Upper lobe of right lung (tissue), 1 donor: Measurements from ENCODE around the gene PAEP. TPM values are rescaled to one million over a fixed set of nuclear protein-coding genes. Genes with fewer than 3 reads are reported as not detected.
A peak's percentile ranks its signal among the peaks of the same experiment; 100 is the strongest.

Source experiments
- ATAC-seq: fragments of 200-7000 bp; cut with Tn5 transposase; one replicate; pipeline ENCODE4 v1.9.1; 2020; ENCODE audit warnings: mild to moderate bottlenecking, moderate library complexity
- DNase-seq: peaks from one replicate; pipeline ENCODE4 v3.0.0-alpha.2; 2020
- H3K27ac ChIP-seq: fragments of 200-600 bp; one replicate; pipeline ENCODE4 v1.8.0; 2022
- H3K27me3 ChIP-seq: fragments of 200-600 bp; one replicate; pipeline ENCODE4 v1.8.0; 2022; ENCODE audit warnings: mild to moderate bottlenecking
- H3K36me3 ChIP-seq: fragments of 200-600 bp; one replicate; pipeline ENCODE4 v1.8.0; 2022
- H3K4me1 ChIP-seq: fragments of 200-600 bp; one replicate; pipeline ENCODE4 v1.8.0; 2022
- H3K4me3 ChIP-seq: fragments of 200-600 bp; one replicate; pipeline ENCODE4 v1.8.0; 2022; ENCODE audit warnings: mild to moderate bottlenecking
- H3K9me3 ChIP-seq: fragments of 200-600 bp; one replicate; pipeline ENCODE4 v1.8.0; 2022
- CTCF ChIP-seq: fragments of 200-600 bp; IDR thresholded peaks from one replicate; pipeline ENCODE4 v1.8.0; 2022; ENCODE audit warnings: antibody characterized with exemption
- intact Hi-C: fragments of 100-400 bp; cut with DNase I; formaldehyde crosslinking; loops from one replicate; pipeline ENCODE4 v1.11.0; 2022
- total RNA-seq: library from RNA; stranded (reverse); fragmentation: NEBNext Ultra II Directional; extraction: Animal tissue kit (Norgen Biotek cat#: 25700); gene quantifications from one replicate; pipeline ENCODE4 v1.2.1, GENCODE V29; 2021
- donor health status: DM: no; HTN: yes; CAD: no; lungs with severe emphysema.

The PAEP gene
- total RNA-seq, 1 donor from 2014 or later, result not detected

GRCh38 chr9:135555910-135556309, 5.6 kb upstream of the PAEP start:
- intact Hi-C loops, result no loop called here
- ATAC-seq, result no peak
- Histone ChIP-seq H3K36me3 (no peaks in the 10 kb centered on the region), H3K27ac (no peak overlapping the region), H3K9me3 (no peaks in the 10 kb centered on the region), H3K27me3 (no peaks in the 10 kb centered on the region), H3K4me3 (no peak overlapping the region), H3K4me1 (no peaks in the 10 kb centered on the region)
- no peak for DNase-seq
- no peak for TF ChIP-seq CTCF

GRCh38 chr9:135559606-135560005, 1.9 kb upstream of the PAEP start:
- intact Hi-C loops, result no loop called here
- Histone ChIP-seq H3K36me3 (no peaks in the 10 kb centered on the region), H3K4me1 (no peaks in the 10 kb centered on the region), H3K27me3 (peaks cover 2% of the 10 kb centered on the region), H3K4me3 (no peak overlapping the region), H3K27ac (no peak overlapping the region), H3K9me3 (no peaks in the 10 kb centered on the region)
- no peak for ATAC-seq
- DNase-seq, result no peak
- no peak for TF ChIP-seq CTCF

- Histone ChIP-seq H3K4me3 (no peak overlapping the region), H3K27me3 (peaks cover 20% of the 10 kb centered on the region)
- TF ChIP-seq CTCF, result no peak
These were observed 734 bp downstream of the PAEP start for GRCh38 chr9:135562235-135562745.

GRCh38 chr9:135563039-135563476, 1.5 kb downstream of the PAEP start:
- Histone ChIP-seq H3K27me3 (peaks cover 23% of the 10 kb centered on the region), H3K9me3 (no peaks in the 10 kb centered on the region), H3K36me3 (no peaks in the 10 kb centered on the region), H3K4me1 (no peaks in the 10 kb centered on the region), H3K4me3 (no peak overlapping the region), H3K27ac (no peak overlapping the region)
- no peak for ATAC-seq
- no peak for TF ChIP-seq CTCF
- no peak for DNase-seq
- intact Hi-C loops, result no loop called here

More at GRCh38 chr9:135562235-135562745, 734 bp downstream of the PAEP start:
- Histone ChIP-seq H3K27ac (no peak overlapping the region), H3K36me3 (no peaks in the 10 kb centered on the region), H3K9me3 (no peaks in the 10 kb centered on the region), H3K4me1 (no peaks in the 10 kb centered on the region)
- DNase-seq (peak; percentile 35), ATAC-seq (no peak)
- intact Hi-C loops, result no loop called here

GRCh38 chr9:135563858-135564257, 2.3 kb downstream of the PAEP start:
- no peak for DNase-seq
- Histone ChIP-seq H3K9me3 (no peaks in the 10 kb centered on the region), H3K36me3 (no peaks in the 10 kb centered on the region), H3K27ac (no peak overlapping the region), H3K27me3 (peaks cover 23% of the 10 kb centered on the region), H3K4me1 (no peaks in the 10 kb centered on the region), H3K4me3 (no peak overlapping the region)
- no peak for ATAC-seq
- intact Hi-C loops, result no loop called here
- TF ChIP-seq CTCF, result no peak

- H3K36me3 ChIP-seq, result no peaks in the 10 kb centered on the region
- H3K27ac ChIP-seq, result no peak overlapping the region
- H3K9me3 ChIP-seq, result peaks cover 6% of the 10 kb centered on the region
- H3K4me1 ChIP-seq, result no peaks in the 10 kb centered on the region
- peak; percentile 7 for ATAC-seq
- intact Hi-C loops, result no loop called here
- no peak for DNase-seq
- H3K27me3 ChIP-seq, result peaks cover 23% of the 10 kb centered on the region
- H3K4me3 ChIP-seq, result no peak overlapping the region
- no peak for TF ChIP-seq CTCF
These were observed 3.6 kb downstream of the PAEP start for GRCh38 chr9:135565141-135565628.
